HG02759 (cell line): ENCODE measurements around the gene MYO15B.
"Not testable (repeated sequence)": the region's sequence is repeated elsewhere in the genome, so short reads cannot be mapped to it uniquely, and the experiment has no call there.

Experiments used
- ATAC-seq: cut with Tn5 transposase; IDR thresholded peaks from one replicate; pipeline ENCODE4 v1.9.1; 2021; ENCODE audit warnings: mild to moderate bottlenecking, moderate library complexity; ENCODE audit not compliant: unreplicated experiment

Gene MYO15B

GRCh38 chr17:75575197-75575596 is 12.4 kb upstream of the MYO15B start:
- ATAC-seq, result no peak

- no peak for ATAC-seq
Observed at GRCh38 chr17:75575728-75576127, 11.9 kb upstream of the MYO15B start.

- no peak for ATAC-seq
Observed at GRCh38 chr17:75576661-75577060, 10.9 kb upstream of the MYO15B start.

- not testable (repeated sequence) for ATAC-seq
Observed at GRCh38 chr17:75581121-75581725, 6.4 kb upstream of the MYO15B start.

- not testable (repeated sequence) for ATAC-seq
Observed at GRCh38 chr17:75583197-75583596, 4.4 kb upstream of the MYO15B start.

- ATAC-seq, result no peak
Observed at GRCh38 chr17:75584849-75585175, 2.8 kb upstream of the MYO15B start.

GRCh38 chr17:75588596-75589011 is 1.0 kb downstream of the MYO15B start:
- ATAC-seq, result peak; percentile 23

GRCh38 chr17:75589012-75589918 is 1.7 kb downstream of the MYO15B start:
- peak; percentile 86 for ATAC-seq

GRCh38 chr17:75589919-75590303 is 2.3 kb downstream of the MYO15B start:
- ATAC-seq, result no peak

GRCh38 chr17:75590314-75590761 is 2.7 kb downstream of the MYO15B start:
- no peak for ATAC-seq

GRCh38 chr17:75590849-75591721 is 3.5 kb downstream of the MYO15B start:
- no peak for ATAC-seq

- ATAC-seq, result no peak
Observed at GRCh38 chr17:75591722-75592302, 4.2 kb downstream of the MYO15B start.

- ATAC-seq, result no peak
Observed at GRCh38 chr17:75592348-75593020, 4.9 kb downstream of the MYO15B start.

- ATAC-seq, result not testable (repeated sequence)
Observed at GRCh38 chr17:75593430-75593829, 5.8 kb downstream of the MYO15B start.

GRCh38 chr17:75594499-75595283 is 7.1 kb downstream of the MYO15B start:
- no peak for ATAC-seq

GRCh38 chr17:75595284-75595919 is 7.8 kb downstream of the MYO15B start:
- no peak for ATAC-seq

GRCh38 chr17:75595920-75596313 is 8.3 kb downstream of the MYO15B start:
- ATAC-seq, result no peak

- ATAC-seq, result no peak
Observed at GRCh38 chr17:75596320-75597087, 8.9 kb downstream of the MYO15B start.
